Measurements from ENCODE around the gene WNT7B.

The WNT7B gene

GRCh38 chr22:45977003-45977411 is at the start of gene WNT7B:
WNT7B (minus strand) TSS chr22:45977162; CDS start chr22:45976754, 408 bp downstream.
- peaks cover 31% of the 10 kb centered on the region for H3K4me1 ChIP-seq (ENCODE audit: control insufficient read depth, insufficient read depth, low read length)
- H3K36me3 ChIP-seq (ENCODE audit: control insufficient read depth, insufficient read depth, low read length) = no peaks in the 10 kb centered on the region
- H3K27me3 ChIP-seq (ENCODE audit: control insufficient read depth, insufficient read depth, low read length) = peaks cover 58% of the 10 kb centered on the region
- H3K9ac ChIP-seq (ENCODE audit: low read length) = no peak within 1 kb of the TSS
- no peaks in the 10 kb centered on the region for H3K9me3 ChIP-seq (ENCODE audit: control insufficient read depth, low read length)
- no peak within 1 kb of the TSS for H3K4me3 ChIP-seq (ENCODE audit: low read length)

- no peaks in the 10 kb centered on the region for H3K27me3 ChIP-seq (ENCODE audit: control insufficient read depth, insufficient read depth, low read length)
- H3K9me3 ChIP-seq (ENCODE audit: control insufficient read depth, low read length) = no peaks in the 10 kb centered on the region
- H3K4me3 ChIP-seq (ENCODE audit: low read length) = no peak overlapping the region
- H3K36me3 ChIP-seq (ENCODE audit: control insufficient read depth, insufficient read depth, low read length) = no peaks in the 10 kb centered on the region
- peaks cover 7% of the 10 kb centered on the region for H3K4me1 ChIP-seq (ENCODE audit: control insufficient read depth, insufficient read depth, low read length)
- H3K9ac ChIP-seq (ENCODE audit: low read length) = peak overlapping the region; percentile 64
These were observed 49.3 kb upstream of the WNT7B start for GRCh38 chr22:46025973-46026898.

GRCh38 chr22:46025225-46025972 is 48.4 kb upstream of the WNT7B start:
- no peaks in the 10 kb centered on the region for H3K27me3 ChIP-seq (ENCODE audit: control insufficient read depth, insufficient read depth, low read length)
- peaks cover 7% of the 10 kb centered on the region for H3K4me1 ChIP-seq (ENCODE audit: control insufficient read depth, insufficient read depth, low read length)
- H3K4me3 ChIP-seq (ENCODE audit: low read length) = no peak overlapping the region
- H3K9ac ChIP-seq (ENCODE audit: low read length) = no peak overlapping the region
- no peaks in the 10 kb centered on the region for H3K36me3 ChIP-seq (ENCODE audit: control insufficient read depth, insufficient read depth, low read length)
- no peaks in the 10 kb centered on the region for H3K9me3 ChIP-seq (ENCODE audit: control insufficient read depth, low read length)

GRCh38 chr22:46024136-46024840 is 47.3 kb upstream of the WNT7B start:
- H3K9ac ChIP-seq (ENCODE audit: low read length) = no peak overlapping the region
- H3K27me3 ChIP-seq (ENCODE audit: control insufficient read depth, insufficient read depth, low read length) = no peaks in the 10 kb centered on the region
- no peaks in the 10 kb centered on the region for H3K36me3 ChIP-seq (ENCODE audit: control insufficient read depth, insufficient read depth, low read length)
- no peaks in the 10 kb centered on the region for H3K9me3 ChIP-seq (ENCODE audit: control insufficient read depth, low read length)
- H3K4me3 ChIP-seq (ENCODE audit: low read length) = no peak overlapping the region
- H3K4me1 ChIP-seq (ENCODE audit: control insufficient read depth, insufficient read depth, low read length) = peaks cover 7% of the 10 kb centered on the region

- Histone ChIP-seq H3K4me3 (ENCODE audit: low read length) (no peak overlapping the region), H3K27me3 (ENCODE audit: control insufficient read depth, insufficient read depth, low read length) (no peaks in the 10 kb centered on the region), H3K9me3 (ENCODE audit: control insufficient read depth, low read length) (no peaks in the 10 kb centered on the region), H3K36me3 (ENCODE audit: control insufficient read depth, insufficient read depth, low read length) (no peaks in the 10 kb centered on the region), H3K4me1 (ENCODE audit: control insufficient read depth, insufficient read depth, low read length) (peaks cover 7% of the 10 kb centered on the region), H3K9ac (ENCODE audit: low read length) (no peak overlapping the region)
These were observed 46.6 kb upstream of the WNT7B start for GRCh38 chr22:46023558-46023981.

GRCh38 chr22:46022881-46023512 is 46.0 kb upstream of the WNT7B start:
- H3K4me3 ChIP-seq (ENCODE audit: low read length) = no peak overlapping the region
- no peaks in the 10 kb centered on the region for H3K27me3 ChIP-seq (ENCODE audit: control insufficient read depth, insufficient read depth, low read length)
- no peaks in the 10 kb centered on the region for H3K9me3 ChIP-seq (ENCODE audit: control insufficient read depth, low read length)
- H3K36me3 ChIP-seq (ENCODE audit: control insufficient read depth, insufficient read depth, low read length) = no peaks in the 10 kb centered on the region
- H3K4me1 ChIP-seq (ENCODE audit: control insufficient read depth, insufficient read depth, low read length) = peaks cover 7% of the 10 kb centered on the region
- no peak overlapping the region for H3K9ac ChIP-seq (ENCODE audit: low read length)

- no peak overlapping the region for H3K9ac ChIP-seq (ENCODE audit: low read length)
- H3K4me3 ChIP-seq (ENCODE audit: low read length) = no peak overlapping the region
- no peaks in the 10 kb centered on the region for H3K9me3 ChIP-seq (ENCODE audit: control insufficient read depth, low read length)
- no peaks in the 10 kb centered on the region for H3K27me3 ChIP-seq (ENCODE audit: control insufficient read depth, insufficient read depth, low read length)
- no peaks in the 10 kb centered on the region for H3K36me3 ChIP-seq (ENCODE audit: control insufficient read depth, insufficient read depth, low read length)
- H3K4me1 ChIP-seq (ENCODE audit: control insufficient read depth, insufficient read depth, low read length) = peaks cover under 1% of the 10 kb centered on the region
These were observed 44.6 kb upstream of the WNT7B start for GRCh38 chr22:46021577-46021976.

GRCh38 chr22:46019351-46019750 is 42.4 kb upstream of the WNT7B start:
- Histone ChIP-seq H3K4me1 (ENCODE audit: control insufficient read depth, insufficient read depth, low read length) (peaks cover 8% of the 10 kb centered on the region), H3K4me3 (ENCODE audit: low read length) (no peak overlapping the region), H3K9ac (ENCODE audit: low read length) (no peak overlapping the region), H3K27me3 (ENCODE audit: control insufficient read depth, insufficient read depth, low read length) (no peaks in the 10 kb centered on the region), H3K36me3 (ENCODE audit: control insufficient read depth, insufficient read depth, low read length) (no peaks in the 10 kb centered on the region), H3K9me3 (ENCODE audit: control insufficient read depth, low read length) (no peaks in the 10 kb centered on the region)

GRCh38 chr22:46018859-46019258 is 41.9 kb upstream of the WNT7B start:
- Histone ChIP-seq H3K36me3 (ENCODE audit: control insufficient read depth, insufficient read depth, low read length) (no peaks in the 10 kb centered on the region), H3K4me3 (ENCODE audit: low read length) (no peak overlapping the region), H3K9ac (ENCODE audit: low read length) (no peak overlapping the region), H3K27me3 (ENCODE audit: control insufficient read depth, insufficient read depth, low read length) (no peaks in the 10 kb centered on the region), H3K4me1 (ENCODE audit: control insufficient read depth, insufficient read depth, low read length) (peaks cover 8% of the 10 kb centered on the region), H3K9me3 (ENCODE audit: control insufficient read depth, low read length) (no peaks in the 10 kb centered on the region)

- no peaks in the 10 kb centered on the region for H3K36me3 ChIP-seq (ENCODE audit: control insufficient read depth, insufficient read depth, low read length)
These were observed 40.2 kb upstream of the WNT7B start for GRCh38 chr22:46017166-46017565.

GRCh38 chr22:46013460-46014416 is 36.8 kb upstream of the WNT7B start:
- H3K27me3 ChIP-seq (ENCODE audit: control insufficient read depth, insufficient read depth, low read length) = no peaks in the 10 kb centered on the region
- peak overlapping the region; percentile 79 for H3K4me3 ChIP-seq (ENCODE audit: low read length)
- H3K4me1 ChIP-seq (ENCODE audit: control insufficient read depth, insufficient read depth, low read length) = peaks cover 20% of the 10 kb centered on the region
- peak overlapping the region; percentile 98 for H3K9ac ChIP-seq (ENCODE audit: low read length)
- H3K36me3 ChIP-seq (ENCODE audit: control insufficient read depth, insufficient read depth, low read length) = no peaks in the 10 kb centered on the region
- peaks cover 5% of the 10 kb centered on the region for H3K9me3 ChIP-seq (ENCODE audit: control insufficient read depth, low read length)

More at GRCh38 chr22:46017166-46017565, 40.2 kb upstream of the WNT7B start:
- Histone ChIP-seq H3K4me3 (ENCODE audit: low read length) (no peak overlapping the region), H3K9me3 (ENCODE audit: control insufficient read depth, low read length) (no peaks in the 10 kb centered on the region), H3K9ac (ENCODE audit: low read length) (no peak overlapping the region), H3K4me1 (ENCODE audit: control insufficient read depth, insufficient read depth, low read length) (peaks cover 20% of the 10 kb centered on the region), H3K27me3 (ENCODE audit: control insufficient read depth, insufficient read depth, low read length) (no peaks in the 10 kb centered on the region)
